Measurements from ENCODE around the gene TMEM234.
"Not testable (repeated sequence)": the region's sequence is repeated elsewhere in the genome, so short reads cannot be mapped to it uniquely, and the experiment has no call there.

The TMEM234 gene

DNA sequence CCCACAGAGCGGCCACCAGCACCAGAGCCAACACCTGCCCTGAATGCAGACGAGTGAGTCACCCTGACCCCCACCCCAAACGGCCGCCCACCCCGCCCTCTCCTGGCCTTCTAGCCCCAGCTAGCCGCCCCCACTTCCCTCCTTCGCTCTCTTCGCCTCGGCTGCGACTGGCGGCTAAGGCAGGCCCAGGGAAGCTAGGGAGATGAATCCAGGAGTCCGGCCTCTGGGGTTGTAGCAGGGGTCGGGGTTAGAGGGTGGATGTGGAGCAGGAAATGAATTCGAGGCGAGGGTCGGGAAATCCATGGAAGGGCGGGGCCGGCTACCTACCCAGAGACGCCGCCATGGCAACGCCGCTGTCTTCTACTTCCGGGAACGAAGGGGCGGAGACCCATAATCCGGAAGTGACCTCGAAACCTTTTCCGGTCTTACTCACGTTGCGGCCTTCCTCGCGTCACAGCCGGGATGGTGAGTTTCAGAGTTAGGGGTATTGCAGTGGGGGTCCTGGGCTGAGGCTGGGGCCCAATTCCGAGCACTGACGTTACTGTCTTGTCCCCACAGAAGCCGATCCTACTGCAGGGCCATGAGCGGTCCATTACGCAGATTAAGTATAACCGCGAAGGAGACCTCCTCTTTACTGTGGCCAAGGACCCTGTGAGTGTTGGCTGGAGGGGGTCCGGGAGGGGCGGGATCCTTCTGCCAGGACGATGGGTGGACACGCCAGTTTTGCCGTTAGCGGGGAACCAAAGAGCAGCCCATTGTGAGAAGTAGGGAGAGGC, at the start of gene TMEM234, which contains the start of gene EIF3I:
Gene TMEM234 (minus strand): TSS at position 374 of the 776 bp plus-strand sequence. CDS start 31 bp downstream, at position 343.
Gene EIF3I (plus strand): TSS at position 428 of the 776 bp plus-strand sequence. CDS start 35 bp downstream, at position 463.
- Histone ChIP-seq H3K36me3 (ENCODE audit: control insufficient read depth, insufficient read depth, low read length) (peaks cover 35% of the 10 kb centered on the region), H3K4me3 (ENCODE audit: low read depth, low read length) (peak within 1 kb of the TSS; percentile 99), H3K4me1 (ENCODE audit: control insufficient read depth, insufficient read depth, low read length) (peaks cover 7% of the 10 kb centered on the region; the same call in 1 of the 2 replicates), H3K9me3 (ENCODE audit: control insufficient read depth, insufficient read depth, low read depth, low read length) (no peaks in the 10 kb centered on the region), H3K9ac (ENCODE audit: low read length) (peak within 1 kb of the TSS; percentile 96), H3K27ac (ENCODE audit: low read depth, low read length) (peak within 1 kb of the TSS; percentile 82), H3K27me3 (ENCODE audit: control insufficient read depth, insufficient read depth, low read length) (no peaks in the 10 kb centered on the region)

DNA sequence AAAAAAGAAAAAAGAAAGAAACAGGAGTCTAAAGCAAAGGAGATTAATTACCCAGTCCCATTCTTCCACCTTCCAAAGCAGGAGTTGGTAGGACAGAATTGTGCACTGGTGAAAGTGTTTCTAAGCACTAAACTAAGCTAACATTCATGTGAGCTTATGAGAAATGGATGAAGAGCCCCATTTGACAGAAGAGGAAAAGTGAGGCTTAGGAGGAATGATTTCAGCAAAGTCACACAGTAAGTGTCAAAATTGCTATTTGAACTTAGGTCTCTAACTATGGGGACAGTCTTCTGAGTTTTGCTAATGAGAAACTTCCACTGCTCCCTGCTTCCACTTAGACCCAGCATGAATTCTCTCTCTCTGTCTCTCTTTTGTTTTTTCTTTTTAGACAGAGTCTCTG, 47.6 kb upstream of the TMEM234 start:
- peaks cover 22% of the 10 kb centered on the region for H3K4me1 ChIP-seq (ENCODE audit: control insufficient read depth, insufficient read depth, low read length)
- no peaks in the 10 kb centered on the region for H3K27me3 ChIP-seq (ENCODE audit: control insufficient read depth, insufficient read depth, low read length)
- H3K9ac ChIP-seq (ENCODE audit: low read length): no peak overlapping the region
- H3K27ac ChIP-seq (ENCODE audit: low read depth, low read length): no peak overlapping the region
- H3K9me3 ChIP-seq (ENCODE audit: control insufficient read depth, insufficient read depth, low read depth, low read length): no peaks in the 10 kb centered on the region
- no peak overlapping the region for H3K4me3 ChIP-seq (ENCODE audit: low read depth, low read length)
- no peaks in the 10 kb centered on the region for H3K36me3 ChIP-seq (ENCODE audit: control insufficient read depth, insufficient read depth, low read length)

DNA sequence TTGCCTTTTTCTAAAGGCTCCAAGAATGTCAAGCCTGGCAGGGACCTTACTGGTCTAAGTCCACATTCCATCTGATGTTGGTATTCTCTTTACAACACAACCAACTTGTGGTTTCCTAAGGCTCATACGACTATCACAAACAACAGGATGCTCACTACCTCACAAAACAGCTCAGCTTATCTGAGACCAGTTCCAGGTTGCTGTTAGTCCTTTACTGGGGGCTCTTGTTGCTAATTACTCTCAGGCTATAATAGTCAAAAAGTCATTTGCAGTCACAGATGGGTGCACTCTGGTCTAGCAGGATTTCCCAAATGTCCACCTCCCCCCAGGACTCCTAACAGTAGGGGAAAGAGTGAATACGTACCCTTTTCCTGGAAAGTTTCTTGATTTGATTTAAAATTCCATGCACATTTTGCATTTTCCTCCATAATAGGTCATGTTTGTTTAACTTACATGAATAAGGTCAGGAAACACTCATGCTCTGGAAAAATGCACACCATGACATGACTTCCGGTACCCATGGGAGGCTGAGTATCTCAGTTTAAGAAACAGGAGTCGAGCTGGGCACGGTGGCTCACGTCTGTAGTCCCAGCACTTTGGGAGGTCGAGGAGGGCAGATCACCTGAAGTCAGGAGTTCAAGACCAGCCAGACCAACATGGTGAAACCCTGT, 44.9 kb upstream of the TMEM234 start:
- H3K9me3 ChIP-seq (ENCODE audit: control insufficient read depth, insufficient read depth, low read depth, low read length): no peaks in the 10 kb centered on the region
- H3K27ac ChIP-seq (ENCODE audit: low read depth, low read length): no peak overlapping the region
- no peaks in the 10 kb centered on the region for H3K4me1 ChIP-seq (ENCODE audit: control insufficient read depth, insufficient read depth, low read length)
- H3K36me3 ChIP-seq (ENCODE audit: control insufficient read depth, insufficient read depth, low read length): no peaks in the 10 kb centered on the region
- no peak overlapping the region for H3K9ac ChIP-seq (ENCODE audit: low read length)
- no peak overlapping the region for H3K4me3 ChIP-seq (ENCODE audit: low read depth, low read length)
- H3K27me3 ChIP-seq (ENCODE audit: control insufficient read depth, insufficient read depth, low read length): no peaks in the 10 kb centered on the region

DNA sequence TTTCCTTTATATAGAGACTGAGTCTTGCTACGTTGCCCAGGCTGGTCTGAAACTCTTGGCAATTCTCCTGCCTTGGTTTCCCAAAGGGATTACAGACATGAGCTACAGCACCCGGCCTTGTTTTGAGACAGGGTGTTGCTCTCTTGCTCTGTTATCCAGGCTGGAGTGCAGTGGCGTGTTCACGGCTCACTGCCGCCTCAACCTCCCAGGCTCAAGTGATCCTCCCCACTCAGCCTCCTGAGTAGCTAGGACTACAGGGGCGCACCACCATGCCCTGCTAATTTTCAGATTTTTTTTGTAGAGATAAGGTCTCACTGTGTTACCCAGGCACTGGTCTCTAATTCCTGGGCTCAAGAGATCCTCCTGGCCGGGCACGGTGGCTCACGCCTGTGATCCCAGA, 43.7 kb upstream of the TMEM234 start:
- Histone ChIP-seq H3K4me1 (ENCODE audit: control insufficient read depth, insufficient read depth, low read length) (no peaks in the 10 kb centered on the region), H3K9ac (ENCODE audit: low read length) (no peak overlapping the region), H3K9me3 (ENCODE audit: control insufficient read depth, insufficient read depth, low read depth, low read length) (no peaks in the 10 kb centered on the region), H3K36me3 (ENCODE audit: control insufficient read depth, insufficient read depth, low read length) (no peaks in the 10 kb centered on the region), H3K27me3 (ENCODE audit: control insufficient read depth, insufficient read depth, low read length) (no peaks in the 10 kb centered on the region), H3K4me3 (ENCODE audit: low read depth, low read length) (no peak overlapping the region), H3K27ac (ENCODE audit: low read depth, low read length) (no peak overlapping the region)

DNA sequence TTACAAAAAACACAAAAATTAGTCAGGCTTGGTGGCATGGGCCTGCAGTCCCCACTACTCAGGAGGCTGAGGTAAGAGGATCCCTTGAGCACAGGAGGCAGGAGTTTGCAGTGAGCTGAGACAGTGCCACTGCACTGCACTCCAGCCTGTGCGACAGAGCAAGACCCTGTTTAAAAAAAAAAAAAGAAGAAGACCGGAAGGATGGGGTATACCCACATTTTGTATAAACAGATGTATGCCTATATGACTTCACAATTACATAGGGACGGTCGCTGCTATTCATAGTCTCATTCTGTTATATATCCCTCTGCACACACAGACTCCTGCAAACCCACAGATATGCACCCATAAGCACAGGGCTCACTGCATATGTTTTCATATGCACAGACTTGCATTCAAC, 41.6 kb upstream of the TMEM234 start:
- H3K36me3 ChIP-seq (ENCODE audit: control insufficient read depth, insufficient read depth, low read length): no peaks in the 10 kb centered on the region
- H3K9me3 ChIP-seq (ENCODE audit: control insufficient read depth, insufficient read depth, low read depth, low read length): no peaks in the 10 kb centered on the region
- H3K4me3 ChIP-seq (ENCODE audit: low read depth, low read length): no peak overlapping the region
- no peak overlapping the region for H3K27ac ChIP-seq (ENCODE audit: low read depth, low read length)
- H3K27me3 ChIP-seq (ENCODE audit: control insufficient read depth, insufficient read depth, low read length): no peaks in the 10 kb centered on the region
- H3K9ac ChIP-seq (ENCODE audit: low read length): no peak overlapping the region
- H3K4me1 ChIP-seq (ENCODE audit: control insufficient read depth, insufficient read depth, low read length): no peaks in the 10 kb centered on the region

DNA sequence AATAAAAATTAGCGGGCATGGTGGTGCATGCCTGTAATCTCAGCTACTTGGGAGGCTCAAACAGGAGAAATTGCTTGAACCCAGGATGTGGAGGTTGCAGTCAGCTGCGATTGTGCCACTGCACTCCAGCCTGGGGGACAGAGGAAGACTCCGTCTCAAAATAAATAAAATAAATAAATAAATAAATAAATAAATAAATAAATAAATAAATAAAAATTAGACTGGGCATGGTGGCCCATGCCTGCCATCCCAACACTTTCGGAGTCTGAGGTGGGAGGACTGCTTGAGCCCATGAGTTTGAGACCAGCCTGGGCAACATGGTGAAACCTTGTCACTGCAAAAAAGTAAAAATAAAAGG, 41.1 kb upstream of the TMEM234 start:
- not testable (repeated sequence) for H3K4me1 ChIP-seq (ENCODE audit: control insufficient read depth, insufficient read depth, low read length); H3K4me3 ChIP-seq (ENCODE audit: low read depth, low read length); H3K27ac ChIP-seq (ENCODE audit: low read depth, low read length); H3K36me3 ChIP-seq (ENCODE audit: control insufficient read depth, insufficient read depth, low read length); H3K9ac ChIP-seq (ENCODE audit: low read length); H3K27me3 ChIP-seq (ENCODE audit: control insufficient read depth, insufficient read depth, low read length); H3K9me3 ChIP-seq (ENCODE audit: control insufficient read depth, insufficient read depth, low read depth, low read length)

DNA sequence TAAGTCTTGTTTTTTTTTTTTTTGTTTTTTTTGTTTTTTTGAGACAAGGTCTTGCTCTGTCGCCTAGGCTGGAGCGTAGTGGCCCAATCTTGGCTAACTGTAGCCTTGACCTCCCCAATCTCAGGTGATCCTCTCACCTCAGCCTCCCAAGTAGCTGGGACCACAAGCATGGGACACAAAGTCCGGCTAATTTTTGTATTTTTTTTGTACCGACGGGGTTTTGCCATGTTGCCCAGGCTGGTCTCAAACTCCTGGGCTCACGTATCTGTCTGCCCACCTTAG, 35.0 kb upstream of the TMEM234 start:
- H3K27me3 ChIP-seq (ENCODE audit: control insufficient read depth, insufficient read depth, low read length): no peaks in the 10 kb centered on the region
- peaks cover 3% of the 10 kb centered on the region; the same call in 1 of the 2 replicates for H3K4me1 ChIP-seq (ENCODE audit: control insufficient read depth, insufficient read depth, low read length)
- H3K4me3 ChIP-seq (ENCODE audit: low read depth, low read length): no peak overlapping the region
- H3K27ac ChIP-seq (ENCODE audit: low read depth, low read length): no peak overlapping the region
- H3K9me3 ChIP-seq (ENCODE audit: control insufficient read depth, insufficient read depth, low read depth, low read length): no peaks in the 10 kb centered on the region
- H3K36me3 ChIP-seq (ENCODE audit: control insufficient read depth, insufficient read depth, low read length): no peaks in the 10 kb centered on the region
- no peak overlapping the region for H3K9ac ChIP-seq (ENCODE audit: low read length)

DNA sequence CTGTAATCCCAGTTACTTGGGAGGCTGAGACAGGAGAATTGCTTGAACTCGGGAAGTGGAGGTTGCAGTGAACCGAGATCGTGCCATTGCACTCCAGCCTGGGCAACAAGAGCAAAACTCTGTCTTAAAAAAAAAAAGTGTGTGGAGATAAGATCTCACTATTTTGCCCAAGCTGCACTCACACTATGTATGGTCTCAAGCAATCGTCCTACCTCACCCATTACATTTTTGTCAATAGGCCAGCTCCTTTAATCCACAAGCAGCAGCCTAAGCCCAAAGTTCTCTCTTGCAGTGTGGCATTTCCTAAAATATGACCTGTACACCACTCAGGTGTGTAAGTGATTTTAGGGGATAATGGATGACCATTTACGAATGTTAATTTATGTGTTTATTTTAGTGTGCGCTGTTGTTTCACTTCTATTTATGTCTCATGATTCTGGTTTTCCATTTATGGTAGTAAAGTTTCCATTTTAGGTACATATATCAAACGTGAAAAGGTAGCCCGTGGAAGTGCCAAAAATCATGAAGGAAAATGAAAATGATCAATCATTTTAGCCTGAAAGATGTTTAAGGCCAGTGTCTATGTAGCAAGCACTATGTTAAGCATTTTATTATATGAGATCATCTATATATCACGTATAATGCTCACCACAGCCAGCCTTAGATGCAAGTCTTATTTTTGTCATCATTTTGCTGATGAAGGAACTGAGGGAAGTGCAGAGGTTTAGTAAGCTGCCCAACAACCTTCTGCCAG, 34.5 kb upstream of the TMEM234 start:
- no peak overlapping the region for H3K9ac ChIP-seq (ENCODE audit: low read length)
- no peaks in the 10 kb centered on the region for H3K36me3 ChIP-seq (ENCODE audit: control insufficient read depth, insufficient read depth, low read length)
- H3K27ac ChIP-seq (ENCODE audit: low read depth, low read length): no peak overlapping the region
- no peaks in the 10 kb centered on the region for H3K9me3 ChIP-seq (ENCODE audit: control insufficient read depth, insufficient read depth, low read depth, low read length)
- peaks cover 5% of the 10 kb centered on the region; the same call in 1 of the 2 replicates for H3K4me1 ChIP-seq (ENCODE audit: control insufficient read depth, insufficient read depth, low read length)
- no peaks in the 10 kb centered on the region for H3K27me3 ChIP-seq (ENCODE audit: control insufficient read depth, insufficient read depth, low read length)
- H3K4me3 ChIP-seq (ENCODE audit: low read depth, low read length): no peak overlapping the region

DNA sequence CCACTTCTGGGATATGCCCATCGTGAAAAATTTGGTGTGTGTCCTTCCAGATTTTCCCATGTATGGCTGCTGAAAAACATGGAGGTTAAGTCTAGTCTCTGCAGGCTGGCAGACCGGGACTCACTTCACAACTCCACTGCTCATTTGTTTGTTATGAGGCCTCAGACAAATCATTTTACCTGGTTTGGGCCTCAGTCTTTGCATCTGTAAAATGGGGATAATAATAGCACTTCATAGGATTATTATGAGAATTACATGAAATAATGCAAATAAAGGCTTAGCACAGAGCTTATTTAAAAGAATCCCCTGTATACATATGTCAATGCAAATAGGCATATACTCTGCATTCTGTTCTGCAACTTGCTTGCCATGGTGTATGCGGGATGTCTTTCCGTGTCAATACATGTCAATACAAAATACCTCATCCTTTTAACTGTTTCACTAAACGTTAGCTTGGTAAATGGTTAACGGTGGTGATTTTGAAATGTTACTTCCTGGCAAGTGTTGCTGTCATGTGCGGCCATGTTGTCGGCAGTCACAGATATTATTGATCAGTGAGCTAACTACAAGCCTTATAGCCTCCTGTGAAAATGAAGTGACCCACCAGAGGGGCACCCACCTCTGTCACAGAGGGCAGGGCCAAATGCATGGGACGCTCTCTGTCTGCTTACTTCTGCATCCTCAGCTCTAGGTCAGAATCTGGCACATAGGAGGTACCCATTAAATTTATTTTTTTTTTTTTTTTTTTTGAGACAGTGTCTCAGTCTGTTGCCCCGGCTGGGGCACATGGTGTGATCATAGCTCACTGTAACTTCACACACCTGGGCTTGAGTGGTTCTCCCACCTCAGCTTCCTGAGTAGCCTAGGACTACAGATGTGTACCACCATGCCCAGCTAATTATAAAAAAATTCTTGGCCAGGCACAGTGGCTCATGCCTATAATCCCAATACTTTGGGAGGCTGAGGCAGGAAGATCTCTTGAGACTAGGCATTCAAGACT, 33.2 kb upstream of the TMEM234 start:
- no peaks in the 10 kb centered on the region for H3K36me3 ChIP-seq (ENCODE audit: control insufficient read depth, insufficient read depth, low read length)
- H3K4me1 ChIP-seq (ENCODE audit: control insufficient read depth, insufficient read depth, low read length): peaks cover 14% of the 10 kb centered on the region
- no peak overlapping the region for H3K9ac ChIP-seq (ENCODE audit: low read length)
- H3K27me3 ChIP-seq (ENCODE audit: control insufficient read depth, insufficient read depth, low read length): no peaks in the 10 kb centered on the region
- no peak overlapping the region for H3K4me3 ChIP-seq (ENCODE audit: low read depth, low read length)
- no peak overlapping the region for H3K27ac ChIP-seq (ENCODE audit: low read depth, low read length)
- no peaks in the 10 kb centered on the region for H3K9me3 ChIP-seq (ENCODE audit: control insufficient read depth, insufficient read depth, low read depth, low read length)

DNA sequence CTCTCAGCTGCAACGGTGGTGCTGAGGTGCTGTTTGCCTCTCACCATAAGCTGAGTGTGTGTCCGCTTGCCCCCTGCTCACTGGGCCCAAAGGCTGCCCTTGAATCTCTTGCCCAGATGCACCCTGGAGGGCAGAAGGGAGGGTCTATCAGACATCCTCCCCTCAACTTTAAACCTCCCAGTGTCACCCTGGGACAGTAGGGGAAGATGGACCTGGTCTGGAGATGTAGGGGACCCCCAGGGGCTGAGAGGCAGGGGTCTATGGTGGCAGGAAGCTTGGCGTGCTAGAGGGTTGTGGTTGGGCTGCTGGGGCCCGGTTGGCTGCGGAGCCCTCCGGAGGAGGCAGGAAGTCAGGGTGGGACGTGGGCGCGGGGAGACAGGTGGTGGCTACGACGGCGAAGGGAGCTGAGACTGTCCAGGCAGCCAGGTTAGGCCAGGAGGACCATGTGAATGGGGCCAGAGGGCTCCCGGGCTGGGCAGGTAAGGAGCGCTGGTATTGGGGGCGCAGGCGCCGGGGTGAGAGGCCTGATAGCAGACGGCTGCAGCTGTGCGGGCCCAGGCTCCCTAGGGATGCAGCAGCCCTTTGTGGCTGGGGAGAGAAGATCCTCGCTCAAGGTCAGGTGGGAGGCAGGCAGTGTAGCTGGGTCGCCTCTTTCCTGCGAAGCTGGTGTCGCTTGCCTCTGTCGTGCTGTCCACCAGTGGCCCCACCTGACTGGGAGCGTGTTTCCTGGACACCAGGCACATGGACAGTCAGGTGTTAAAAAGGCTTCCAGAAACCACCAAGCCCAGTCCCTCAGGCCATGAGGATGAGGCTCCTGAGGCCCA, 29.0 kb upstream of the TMEM234 start, which contains the start of gene LCK:
Gene LCK (plus strand): TSS at position 373 of the 824 bp plus-strand sequence. CDS start 23,065 bp downstream, outside the sequence.
- no peak within 1 kb of the TSS for H3K27ac ChIP-seq (ENCODE audit: low read depth, low read length)
- peaks cover 23% of the 10 kb centered on the region for H3K4me1 ChIP-seq (ENCODE audit: control insufficient read depth, insufficient read depth, low read length)
- H3K9me3 ChIP-seq (ENCODE audit: control insufficient read depth, insufficient read depth, low read depth, low read length): no peaks in the 10 kb centered on the region
- no peak within 1 kb of the TSS for H3K9ac ChIP-seq (ENCODE audit: low read length)
- no peak within 1 kb of the TSS for H3K4me3 ChIP-seq (ENCODE audit: low read depth, low read length)
- H3K27me3 ChIP-seq (ENCODE audit: control insufficient read depth, insufficient read depth, low read length): no peaks in the 10 kb centered on the region
- no peaks in the 10 kb centered on the region for H3K36me3 ChIP-seq (ENCODE audit: control insufficient read depth, insufficient read depth, low read length)

All from HUES6 (cell line).